Large intestine (tissue), 3 donors: ENCODE measurements around the gene PERCC1. TPM values are rescaled to one million over a fixed set of nuclear protein-coding genes. Genes with fewer than 3 reads are reported as not detected.
"Not testable (repeated sequence)": the region's sequence is repeated elsewhere in the genome, so short reads cannot be mapped to it uniquely, and the experiment has no call there.

ENCODE experiments used
- DNase-seq, 2 donors: peaks; one replicate each; pipeline versions ENCODE4 v3.0.0 to v3.0.0-alpha.2; 2013
- H3K27ac ChIP-seq: one replicate; pipeline ENCODE4 v1.5.1; 2013; ENCODE audit warnings: low read length
- H3K27me3 ChIP-seq: 2 replicates; pipeline ENCODE4 v1.6.1; 2013; ENCODE audit warnings: low read length; ENCODE audit not compliant: control insufficient read depth, insufficient read depth
- H3K36me3 ChIP-seq: 2 replicates; pipeline ENCODE4 v1.6.1; 2013; ENCODE audit warnings: low read length; ENCODE audit not compliant: control insufficient read depth, insufficient read depth
- H3K4me1 ChIP-seq: one replicate; pipeline ENCODE4 v1.6.1; 2013; ENCODE audit warnings: low read length; ENCODE audit not compliant: control insufficient read depth, insufficient read depth
- H3K4me3 ChIP-seq: one replicate; pipeline ENCODE4 v1.5.1; 2013; ENCODE audit warnings: low read length
- H3K9me3 ChIP-seq: one replicate; pipeline ENCODE4 v1.6.1; 2013; ENCODE audit warnings: mild to moderate bottlenecking, low read depth, low read length, moderate library complexity; ENCODE audit not compliant: control insufficient read depth
- WGBS: methylation state at CpG from one replicate; pipeline ENCODE4 v1.1.5; 2013; ENCODE audit warnings: low lambda C conversion rate; ENCODE audit not compliant: insufficient coverage; 5-methylcytosine and 5-hydroxymethylcytosine counted together
- polyA plus RNA-seq: library from polyadenylated mRNA; unstranded; fragments of 120-200 nt; gene quantifications from one replicate; pipeline ENCODE4 v1.2.1, GENCODE V29; 2013

PERCC1 gene
- polyA plus RNA-seq, 1 donor: 1.3 TPM

DNA sequence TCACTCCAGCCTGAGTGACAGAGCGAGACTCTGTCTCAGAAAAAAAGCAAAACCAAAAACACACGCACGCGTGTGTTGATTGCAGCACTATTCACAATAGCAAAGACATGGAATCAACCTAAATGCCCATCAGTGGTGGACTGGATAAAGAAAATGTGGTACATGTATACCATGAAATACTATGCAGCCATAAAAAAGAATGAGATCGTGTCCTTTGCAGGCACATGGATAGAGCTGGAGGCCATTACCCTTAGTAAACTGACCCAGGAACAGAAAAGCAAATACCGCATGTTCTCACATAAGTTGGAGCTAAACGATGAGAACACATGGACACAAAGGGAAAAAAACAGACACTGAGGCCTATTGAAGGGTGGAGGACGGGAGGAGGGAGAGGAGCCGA is 48.1 kb downstream of the PERCC1 start:
- not testable (repeated sequence) for H3K9me3 ChIP-seq, H3K36me3 ChIP-seq, H3K4me1 ChIP-seq, H3K27ac ChIP-seq, DNase-seq, H3K4me3 ChIP-seq
- 100% methylated on average over 1 of the region's 9 CpGs for WGBS
- H3K27me3 ChIP-seq: peaks cover 10% of the 10 kb centered on the region

DNA sequence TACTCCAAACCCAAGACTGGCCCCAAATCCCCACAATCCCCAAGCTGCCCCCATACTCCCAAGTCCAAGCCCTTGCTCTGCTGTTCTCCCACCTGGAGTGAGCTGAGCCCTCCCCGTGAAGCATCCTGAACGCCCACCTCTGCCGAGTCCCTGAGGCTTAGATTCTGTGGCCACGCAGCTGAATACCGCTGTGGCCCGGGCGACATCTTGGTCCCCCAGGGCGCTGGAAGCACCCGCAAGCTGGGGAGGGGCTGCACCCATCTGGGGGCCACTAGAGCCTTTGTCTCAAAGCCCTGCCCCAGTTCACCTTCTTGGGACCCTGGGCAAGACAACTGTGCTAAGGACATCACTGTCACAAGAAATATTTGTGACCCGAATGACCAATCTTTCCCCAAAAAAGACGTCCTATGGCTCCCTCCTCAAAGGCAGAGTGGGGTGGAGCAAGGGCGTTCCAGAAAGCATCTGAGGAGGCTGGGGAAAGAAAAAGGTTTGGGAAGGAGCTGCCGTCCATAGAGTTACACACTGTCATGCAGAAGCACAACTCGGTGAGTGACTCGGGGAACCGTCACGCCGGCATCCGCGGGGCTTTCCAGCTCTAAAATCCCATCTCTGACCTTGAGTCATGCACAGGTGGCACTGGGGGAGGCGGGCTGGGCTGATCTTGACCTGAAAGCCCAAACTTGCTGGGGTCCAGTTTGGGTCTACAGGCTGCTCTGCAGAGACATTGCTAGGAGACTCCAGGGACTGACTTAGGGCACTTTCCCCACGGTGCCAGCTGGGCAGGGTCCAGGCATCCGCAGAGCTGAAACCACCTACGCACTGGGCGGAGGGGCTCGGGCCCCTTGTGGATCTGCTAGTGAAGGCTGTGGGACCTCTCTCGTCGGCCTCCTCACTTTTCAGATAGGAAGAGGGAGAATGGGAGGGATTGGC is 51.3 kb downstream of the PERCC1 start:
- H3K27ac ChIP-seq: no peak overlapping the region
- no peaks in the 10 kb centered on the region for H3K4me1 ChIP-seq
- no peaks in the 10 kb centered on the region for H3K36me3 ChIP-seq
- H3K9me3 ChIP-seq: peaks cover 7% of the 10 kb centered on the region
- WGBS: no CpG with 5 or more reads among the region's 28 CpGs
- no peak for DNase-seq
- peaks cover 10% of the 10 kb centered on the region for H3K27me3 ChIP-seq
- no peak overlapping the region for H3K4me3 ChIP-seq

Other genes starting within 250 kb of the PERCC1 start
- gene TPSG1, start 205.8 kb upstream of the PERCC1 start, polyA plus RNA-seq: 25.4 TPM
- gene TPSB2, start 200.9 kb upstream of the PERCC1 start, polyA plus RNA-seq: 0.34 TPM
- gene TPSAB1, start 190.4 kb upstream of the PERCC1 start, polyA plus RNA-seq: 0.30 TPM
- 0.06 TPM for gene TPSD1, start 175.0 kb upstream of the PERCC1 start, polyA plus RNA-seq
- 130 TPM for gene UBE2I, start 121.4 kb upstream of the PERCC1 start, polyA plus RNA-seq
- 8.1 TPM for gene BAIAP3, start 97.4 kb upstream of the PERCC1 start, polyA plus RNA-seq
- gene TSR3, start 79.2 kb upstream of the PERCC1 start, polyA plus RNA-seq: 40.0 TPM
- 68.3 TPM for gene GNPTG, start 79.1 kb upstream of the PERCC1 start, polyA plus RNA-seq
- gene UNKL, start 16.4 kb upstream of the PERCC1 start, polyA plus RNA-seq: 21.9 TPM
- gene UQCC4, start 10.3 kb upstream of the PERCC1 start, polyA plus RNA-seq: 18.5 TPM
- gene CCDC154, start 13.5 kb downstream of the PERCC1 start, polyA plus RNA-seq: 2.9 TPM
- gene CLCN7, start 44.0 kb downstream of the PERCC1 start, polyA plus RNA-seq: 93.6 TPM
- gene PTX4, start 57.9 kb downstream of the PERCC1 start, polyA plus RNA-seq: 0.19 TPM
- gene TELO2, start 62.3 kb downstream of the PERCC1 start, polyA plus RNA-seq: 50.1 TPM
- 9.4 TPM for gene TMEM204, start 102.6 kb downstream of the PERCC1 start, polyA plus RNA-seq
- 14.2 TPM for gene IFT140, start 181.0 kb downstream of the PERCC1 start, polyA plus RNA-seq
- gene CRAMP1, start 181.3 kb downstream of the PERCC1 start, polyA plus RNA-seq: 22.0 TPM
- gene JPT2, start 247.2 kb downstream of the PERCC1 start, polyA plus RNA-seq: 52.2 TPM